CD4-positive, alpha-beta T cell treated with Interleukin-15 for 4 hours (primary cell): ENCODE measurements around the gene RLN1.
"Not testable (repeated sequence)": the region's sequence is repeated elsewhere in the genome, so short reads cannot be mapped to it uniquely, and the experiment has no call there.

ENCODE experiments used
- DNase-seq: peaks from one replicate; pipeline ENCODE4 v3.0.0-alpha.2; 2020; ENCODE audit warnings: low spot score

RLN1 gene

DNA sequence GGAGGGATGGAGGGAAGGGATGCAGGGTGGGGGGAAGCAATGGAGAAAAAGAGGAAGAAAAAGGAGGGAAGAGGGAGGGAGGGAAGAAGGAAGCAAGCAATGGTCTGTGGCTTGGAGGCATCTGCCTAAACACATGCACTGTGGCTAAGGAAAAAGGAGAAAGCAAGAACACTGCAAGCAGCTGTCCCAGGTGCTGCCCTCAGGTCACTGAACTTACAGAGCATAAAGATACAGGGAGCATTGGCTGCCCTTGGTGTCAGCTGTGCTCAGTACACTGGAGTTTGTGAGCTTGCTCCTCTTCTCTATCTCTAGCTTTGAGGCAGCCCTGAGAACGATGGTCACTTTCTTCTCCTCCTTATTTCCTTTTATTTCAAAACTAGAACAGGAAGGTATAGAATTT, 18.1 kb downstream of the RLN1 start:
- not testable (repeated sequence) for DNase-seq

DNA sequence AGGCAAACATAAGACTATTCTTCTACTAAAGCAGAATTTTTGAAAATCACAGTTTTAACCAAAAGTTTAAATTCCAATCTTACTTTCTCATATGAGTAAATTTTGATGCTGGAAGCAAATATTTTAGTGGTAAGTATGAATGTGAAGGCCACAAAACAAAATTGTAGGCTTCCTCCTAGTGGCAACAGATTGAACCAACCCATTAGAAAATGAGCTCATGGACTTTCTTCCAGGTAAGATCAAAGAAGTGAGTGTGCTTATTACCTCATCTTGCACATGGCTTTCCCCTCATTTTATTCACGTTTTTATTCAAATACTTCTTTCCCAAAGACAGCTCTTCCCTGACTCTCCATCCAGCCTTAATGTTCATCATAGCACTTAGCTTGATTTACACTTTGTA, 18.6 kb downstream of the RLN1 start:
- no peak for DNase-seq

- DNase-seq = not testable (repeated sequence)
These were observed 23.3 kb downstream of the RLN1 start for GRCh38 chr9:5316406-5316805.

- DNase-seq = no peak
These were observed 24.3 kb downstream of the RLN1 start for GRCh38 chr9:5315187-5315923.

- no peak for DNase-seq
These were observed 28.8 kb downstream of the RLN1 start for GRCh38 chr9:5310851-5311250.

DNA sequence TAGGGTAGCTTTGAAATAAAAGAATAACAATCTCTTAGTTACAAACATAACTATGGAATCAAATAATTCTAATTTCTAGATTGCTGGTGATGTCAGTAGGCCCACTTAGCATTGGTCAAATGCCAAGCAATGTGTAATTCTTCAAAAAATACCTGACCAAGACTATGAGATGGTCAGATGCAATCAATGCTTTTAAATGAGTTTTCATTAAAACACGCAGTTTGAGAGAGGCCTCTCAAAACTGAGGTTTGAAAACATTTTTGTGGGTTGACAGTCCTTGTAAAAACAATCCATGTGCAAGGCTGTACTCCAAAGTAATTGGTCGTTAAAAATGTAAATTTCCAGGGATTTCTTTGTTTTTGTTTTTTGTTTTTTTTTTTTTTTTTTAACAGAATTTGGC, 33.9 kb downstream of the RLN1 start:
- no peak for DNase-seq

- DNase-seq = not testable (repeated sequence)
These were observed 35.6 kb downstream of the RLN1 start, which contains the start of gene RLN2 for GRCh38 chr9:5303840-5304795. RLN2 (minus strand) TSS chr9:5304716; CDS start chr9:5304580, 136 bp downstream.

- DNase-seq = no peak
These were observed 38.1 kb downstream of the RLN1 start for GRCh38 chr9:5301544-5301943.

DNA sequence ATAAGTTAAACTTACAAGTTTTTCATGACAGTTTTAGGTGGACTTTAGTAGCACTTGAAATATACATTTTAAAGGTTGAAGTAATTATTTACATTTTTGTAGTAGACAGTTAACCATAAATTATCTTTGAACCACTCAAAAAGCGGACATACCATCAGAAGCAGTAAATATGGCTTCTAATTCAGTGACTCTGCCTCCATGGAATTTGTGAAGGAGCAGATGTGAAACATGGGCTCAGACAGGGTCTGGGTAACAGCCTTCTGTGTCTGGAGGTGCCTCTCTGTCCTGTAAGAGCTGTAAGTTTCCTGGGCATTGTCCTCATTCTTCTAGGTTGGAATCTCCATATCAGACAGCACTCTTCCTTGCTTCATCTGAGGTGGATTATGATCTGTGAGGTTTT, 47.5 kb downstream of the RLN1 start:
- no peak for DNase-seq

GRCh38 chr9:5288591-5288990, 51.1 kb downstream of the RLN1 start:
- DNase-seq = no peak

GRCh38 chr9:5286262-5286661, 53.4 kb downstream of the RLN1 start:
- no peak for DNase-seq
